H1 (cell line): ENCODE measurements around the gene LTB. TPM values are rescaled to one million over a fixed set of nuclear protein-coding genes. Genes with fewer than 3 reads are reported as not detected.

Experiments used
- CTCF ChIA-PET: fragments of 300-600 bp; sonication (Branson Sonifier 250); formaldehyde crosslinking; loops from one replicate; lab custom pipeline; 2021; ENCODE audit not compliant: partially characterized antibody; lab: Charles Lee
- POLR2A ChIA-PET: fragments of 300-600 bp; sonication (Branson Sonifier 250); formaldehyde crosslinking; loops from one replicate; lab custom pipeline; 2021; ENCODE audit warnings: inconsistent platforms; ENCODE audit not compliant: partially characterized antibody; lab: Charles Lee
- DNase-seq, 2 experiments: peaks; one replicate each; pipeline versions ENCODE4 v3.0.0 to v3.0.0-alpha.2; 2010 to 2022; ENCODE audit warnings: low spot score in 2 of 2, low read depth in 1 of 2, mixed read lengths in 1 of 2
- FAIRE-seq: peaks from 2 replicates; lab custom pipeline; 2011; peaks lifted over from hg19 to GRCh38; lab: Jason Lieb, UNC
- H2AFZ ChIP-seq: 2 replicates; pipeline ENCODE4 v1.8.1; 2012; ENCODE audit warnings: low read length, inconsistent platforms
- H2AK5ac ChIP-seq: 2 replicates; pipeline ENCODE4 v1.6.1; 2013; ENCODE audit warnings: low read depth, low read length
- H2BK120ac ChIP-seq: replicated peaks from 2 replicates; pipeline ENCODE3; 2013; ENCODE audit warnings: low read depth, low read length, inconsistent platforms
- H2BK12ac ChIP-seq: 2 replicates; pipeline ENCODE4 v1.6.1; 2013; ENCODE audit warnings: low read depth, low read length
- H2BK15ac ChIP-seq: 2 replicates; pipeline ENCODE4 v1.6.1; 2013; ENCODE audit warnings: low read length
- H2BK20ac ChIP-seq: 2 replicates; pipeline ENCODE4 v1.6.1; 2013; ENCODE audit warnings: low read length
- H2BK5ac ChIP-seq: 2 replicates; pipeline ENCODE4 v1.6.1; 2013; ENCODE audit warnings: low read depth, low read length
- H3K14ac ChIP-seq: 2 replicates; pipeline ENCODE4 v1.6.1; 2013; ENCODE audit warnings: inconsistent platforms; ENCODE audit not compliant: insufficient read length
- H3K18ac ChIP-seq: 2 replicates; pipeline ENCODE4 v1.6.1; 2013; ENCODE audit warnings: low read length; ENCODE audit errors: extremely low read depth
- H3K23ac ChIP-seq: 2 replicates; pipeline ENCODE4 v1.6.1; 2013; ENCODE audit warnings: inconsistent platforms; ENCODE audit not compliant: insufficient read length
- H3K23me2 ChIP-seq: 2 replicates; pipeline ENCODE4 v1.6.1; 2013; ENCODE audit warnings: low read depth, low read length
- H3K27ac ChIP-seq: 2 replicates; pipeline ENCODE4 v1.6.1; 2011; ENCODE audit warnings: low read depth, low read length, inconsistent platforms
- H3K27me3 ChIP-seq, 4 experiments: replicated peaks in 1 of 4; 1 replicate in 1 of 4; 2 replicates in 3 of 4; pipeline versions ENCODE4 v1.6.1 to v1.8.1; 2011 to 2013; ENCODE audit warnings: low read length in 3 of 4, mild to moderate bottlenecking in 3 of 4, inconsistent platforms in 2 of 4, mixed read lengths in 2 of 4, moderate library complexity in 1 of 4; ENCODE audit not compliant: control insufficient read depth in 3 of 4, insufficient read depth in 3 of 4; ENCODE audit errors: extremely low read depth in 1 of 4
- H3K36me3 ChIP-seq, 4 experiments: 2 replicates each; pipeline versions ENCODE4 v1.6.1 to v1.8.1; 2011 to 2013; ENCODE audit warnings: mild to moderate bottlenecking in 4 of 4, low read length in 3 of 4, moderate library complexity in 2 of 4, control low read depth in 1 of 4, inconsistent platforms in 1 of 4; ENCODE audit not compliant: insufficient read depth in 4 of 4, control insufficient read depth in 2 of 4
- H3K4ac ChIP-seq: replicated peaks from 2 replicates; pipeline ENCODE3; 2013; ENCODE audit warnings: low read length, low read depth, mixed read lengths, inconsistent platforms; ENCODE audit not compliant: insufficient read length
- H3K4me1 ChIP-seq, 4 experiments: replicated peaks in 1 of 4; 1 replicate in 1 of 4; 2 replicates in 3 of 4; pipeline versions ENCODE4 v1.6.1 to v1.8.1; 2011 to 2013; ENCODE audit warnings: low read length in 3 of 4, inconsistent platforms in 2 of 4, mixed read lengths in 1 of 4; ENCODE audit not compliant: insufficient read depth in 4 of 4, control insufficient read depth in 3 of 4
- H3K4me2 ChIP-seq, 2 experiments: 2 replicates each; pipeline versions ENCODE4 v1.6.1 to v1.8.1; 2011 to 2013; ENCODE audit warnings: low read depth in 2 of 2, low read length in 2 of 2, control low read depth in 1 of 2, inconsistent platforms in 1 of 2, mild to moderate bottlenecking in 1 of 2; ENCODE audit not compliant: insufficient read depth in 1 of 2
- H3K4me3 ChIP-seq, 4 experiments: fragments of 200-600, 300-600 bp in 1 of 4; sonication (generic), shearing (Covaris generic), sonication (Bioruptor Twin) in 1 of 4; 2 replicates each; pipeline versions ENCODE4 v1.5.1 to v1.8.1; 2011 to 2016; ENCODE audit warnings: low read length in 4 of 4, low read depth in 3 of 4, control low read depth in 2 of 4, inconsistent platforms in 2 of 4, mild to moderate bottlenecking in 2 of 4, mixed read lengths in 1 of 4, moderate library complexity in 1 of 4; ENCODE audit not compliant: insufficient read depth in 2 of 4; ENCODE audit errors: extremely low read depth in 1 of 4
- H3K56ac ChIP-seq: replicated peaks from 2 replicates; pipeline ENCODE3; 2013; ENCODE audit warnings: low read depth, mild to moderate bottlenecking, mixed read lengths, low read length, inconsistent platforms; ENCODE audit not compliant: insufficient read length
- H3K79me1 ChIP-seq: 2 replicates; pipeline ENCODE4 v1.6.1; 2013; ENCODE audit warnings: low read depth, low read length, control low read depth
- H3K79me2 ChIP-seq, 2 experiments: 2 replicates each; pipeline versions ENCODE4 v1.6.1 to v1.8.1; 2012 to 2013; ENCODE audit warnings: low read length in 2 of 2, mild to moderate bottlenecking in 2 of 2, inconsistent platforms in 1 of 2; ENCODE audit not compliant: insufficient read depth in 2 of 2, control insufficient read depth in 1 of 2
- H3K9ac ChIP-seq, 4 experiments: replicated peaks in 1 of 4; 1 replicate in 1 of 4; 2 replicates in 3 of 4; pipeline versions ENCODE4 v1.6.1 to v1.8.1; 2011 to 2013; ENCODE audit warnings: low read depth in 3 of 4, low read length in 3 of 4, control low read depth in 2 of 4, mild to moderate bottlenecking in 2 of 4, moderate library complexity in 2 of 4, inconsistent platforms in 1 of 4; ENCODE audit errors: extremely low read depth in 1 of 4
- H3K9me3 ChIP-seq, 2 experiments: 2 replicates each; pipeline versions ENCODE4 v1.6.1 to v1.8.1; 2012 to 2013; ENCODE audit warnings: mild to moderate bottlenecking in 2 of 2, moderate library complexity in 2 of 2, control low read depth in 1 of 2, inconsistent platforms in 1 of 2, low read depth in 1 of 2, low read length in 1 of 2, mixed read lengths in 1 of 2; ENCODE audit not compliant: insufficient read depth in 2 of 2
- H4K20me1 ChIP-seq, 2 experiments: replicated peaks in 1 of 2; 2 replicates each; pipeline versions ENCODE3 to v1.8.1; 2011 to 2013; ENCODE audit warnings: inconsistent platforms in 2 of 2, low read length in 2 of 2, mild to moderate bottlenecking in 1 of 2; ENCODE audit not compliant: insufficient read depth in 2 of 2, control insufficient read depth in 1 of 2
- H4K5ac ChIP-seq: 2 replicates; pipeline ENCODE4 v1.6.1; 2013; ENCODE audit warnings: low read length, low read depth, mixed read lengths, inconsistent platforms; ENCODE audit not compliant: insufficient read length
- H4K8ac ChIP-seq: 2 replicates; pipeline ENCODE4 v1.8.0; 2013; ENCODE audit warnings: mild to moderate bottlenecking, moderate library complexity, low read length, inconsistent platforms; ENCODE audit not compliant: insufficient read depth; ENCODE audit errors: extremely low read depth
- H4K91ac ChIP-seq: replicated peaks from 2 replicates; pipeline ENCODE3; 2013; ENCODE audit warnings: low read length, mixed read lengths, inconsistent platforms; ENCODE audit not compliant: insufficient read length
- EGR1 ChIP-seq: IDR thresholded peaks from 2 replicates; pipeline ENCODE4 v1.6.1; 2011; ENCODE audit warnings: low read depth, low read length, borderline replicate concordance
- FOSL1 ChIP-seq: IDR thresholded peaks from 2 replicates; pipeline ENCODE4 v1.6.1; 2011; ENCODE audit warnings: mild to moderate bottlenecking, low read depth, low read length, moderate library complexity; ENCODE audit not compliant: insufficient read depth
- PHF8 ChIP-seq: fragments of 200-600 bp; sonication (generic); conservative IDR thresholded peaks from 2 replicates; pipeline ENCODE4 v1.7.1; 2012; ENCODE audit warnings: low read depth, mild to moderate bottlenecking, inconsistent platforms, low read length, moderate library complexity
- RAD21 ChIP-seq, 2 experiments: IDR thresholded peaks in 1 of 2; conservative IDR thresholded peaks in 1 of 2; 2 replicates each; pipeline ENCODE4 v1.6.1; 2011; ENCODE audit warnings: low read depth in 2 of 2, low read length in 2 of 2, improper control_type of control experiment in 1 of 2, inconsistent platforms in 1 of 2, mild to moderate bottlenecking in 1 of 2, moderate library complexity in 1 of 2
- RBBP5 ChIP-seq: IDR thresholded peaks from 2 replicates; pipeline ENCODE4 v1.7.1; 2012; ENCODE audit warnings: low read depth, mild to moderate bottlenecking, inconsistent platforms, low read length, moderate library complexity, borderline replicate concordance
- SIRT6 ChIP-seq: IDR thresholded peaks from one replicate; pipeline ENCODE4 v1.7.1; 2012; ENCODE audit warnings: low read length, inconsistent platforms
- SRF ChIP-seq: IDR thresholded peaks from 2 replicates; pipeline ENCODE4 v1.6.1; 2011; ENCODE audit warnings: mild to moderate bottlenecking, low read depth, low read length, moderate library complexity
- TEAD4 ChIP-seq: IDR thresholded peaks from 2 replicates; pipeline ENCODE4 v1.6.1; 2012; ENCODE audit warnings: low read depth, low read length, inconsistent platforms, mixed read lengths
- WGBS, 2 experiments: shearing (Covaris generic) in 1 of 2; methylation state at CpG; one replicate each; pipeline versions ENCODE4 v1.1.6 to v1.1.7; 2013 to 2015; ENCODE audit warnings: low lambda C conversion rate in 2 of 2, mixed read lengths in 2 of 2, inconsistent platforms in 1 of 2, low coverage in 1 of 2, missing lambda C conversion rate in 1 of 2; ENCODE audit not compliant: insufficient replicate concordance in 2 of 2, insufficient coverage in 1 of 2, insufficient read length in 1 of 2; ENCODE audit errors: extremely low coverage in 1 of 2, missing lambda C conversion rate in 1 of 2; 5-methylcytosine and 5-hydroxymethylcytosine counted together
- polyA plus RNA-seq, 7 experiments: library from polyadenylated mRNA; depleted of rRNA in 3 of 7; stranded (reverse) in 5 of 7; unstranded in 2 of 7; fragments of >200 nt in 5 of 7; fragments of 200-250 nt in 2 of 7; gene quantifications; 1 replicate in 5 of 7; 2 replicates in 1 of 7; 4 replicates in 1 of 7; pipeline versions ENCODE4 v1.2.1 to v1.2.3, GENCODE V29; 2011 to 2013; ENCODE audit warnings: missing spikeins in 2 of 7, mixed read lengths in 2 of 7
- total RNA-seq: library from RNA; stranded (reverse); fragmentation: NEBNext Ultra II Directional; extraction: Animal tissue kit (Norgen Biotek cat#: 25700); gene quantifications from 2 replicates; pipeline ENCODE4 v1.2.1, GENCODE V29; 2021
- TF ChIP-seq, protein P1 (sequence below): IDR thresholded peaks from 2 replicates; pipeline ENCODE4 v1.6.1; 2012; ENCODE audit warnings: low read length, inconsistent platforms

LTB gene
- total and polyA plus RNA-seq, 2 of the 8 experiments (the other 6 are each of a cell fraction or from before 2014, with no cell fraction given): 0.43 to 0.47 TPM

- H2BK120ac ChIP-seq: no peak overlapping the region
- no peak overlapping the region for H3K9ac ChIP-seq
- no peak overlapping the region for H3K27ac ChIP-seq
- H4K8ac ChIP-seq: no peak overlapping the region
- no peak overlapping the region for H3K4ac ChIP-seq
- no peaks in the 10 kb centered on the region for H3K36me3 ChIP-seq
- FAIRE-seq (no peak), DNase-seq (peak in 1 of 2 experiments; percentile 61)
- H4K20me1 ChIP-seq: no peaks in the 10 kb centered on the region
- no peak overlapping the region for H3K4me2 ChIP-seq
- H3K18ac ChIP-seq: 0 out of 2 replicates have a peak overlapping the region, but pooled peaks have one; percentile 13
- H3K27me3 ChIP-seq: peaks cover 0 to 8% (median 7%) of the 10 kb centered on the region in 4 experiments; a peak in 5 of 7 replicates
- H3K56ac ChIP-seq: no peak overlapping the region
- H3K23ac ChIP-seq: no peak overlapping the region
- no peak overlapping the region for H3K4me3 ChIP-seq
- no peak overlapping the region for H4K5ac ChIP-seq
- H2AFZ ChIP-seq: no peak overlapping the region
- 91% methylated on average over 12 of the region's 12 CpGs; no CpG with 5 or more reads in 1 of the 2 experiments for WGBS, 2 experiments
- no peak overlapping the region for H4K91ac ChIP-seq
- no peak overlapping the region for H2BK12ac ChIP-seq
- no peak overlapping the region for H2BK15ac ChIP-seq
- ChIA-PET POLR2A (interaction anchor here (0.6 to 12.2 kb wide), 7 partner anchors 11 to 61 kb away, joined by 3 to 110 read pairs (median 5); partner anchors contain the start of genes ATP6V1G2, DDX39B and NFKBIL1), CTCF (interaction anchor here (0.6 to 19.2 kb wide), 6 partner anchors 9 to 344 kb away, joined by 3 to 640 read pairs (median 34); partner anchors contain the start of genes ATP6V1G2, LST1, LTB and NCR3)
- H3K79me1 ChIP-seq: no peaks in the 10 kb centered on the region
- no peak overlapping the region for H3K14ac ChIP-seq
- H2AK5ac ChIP-seq: peak overlapping the region; percentile 98; the same call in 1 of the 2 replicates
- H2BK5ac ChIP-seq: no peak overlapping the region
- H3K9me3 ChIP-seq: no peaks in the 10 kb centered on the region
- peaks cover 9% of the 10 kb centered on the region; the same call in 1 of the 2 replicates for H3K23me2 ChIP-seq
- H3K79me2 ChIP-seq: no peaks in the 10 kb centered on the region
- H3K4me1 ChIP-seq: peaks cover 0 to 6% (median 6%) of the 10 kb centered on the region in 4 experiments; a peak in 6 of 7 replicates
- H2BK20ac ChIP-seq: no peak overlapping the region
- TF ChIP-seq RAD21 (IDR thresholded peaks at IDR 0.05 in 1 of 2, conservative IDR thresholded peaks at IDR 0.05 in 1 of 2; ENCODE audit: low read depth in 2 of 2, low read length in 2 of 2) (no peak), SRF (no peak), RBBP5 (no peak), FOSL1 (no peak), SIRT6 (no peak), TEAD4 (no peak), EGR1 (no peak), PHF8 (no peak)
- TF ChIP-seq, protein P1, sequence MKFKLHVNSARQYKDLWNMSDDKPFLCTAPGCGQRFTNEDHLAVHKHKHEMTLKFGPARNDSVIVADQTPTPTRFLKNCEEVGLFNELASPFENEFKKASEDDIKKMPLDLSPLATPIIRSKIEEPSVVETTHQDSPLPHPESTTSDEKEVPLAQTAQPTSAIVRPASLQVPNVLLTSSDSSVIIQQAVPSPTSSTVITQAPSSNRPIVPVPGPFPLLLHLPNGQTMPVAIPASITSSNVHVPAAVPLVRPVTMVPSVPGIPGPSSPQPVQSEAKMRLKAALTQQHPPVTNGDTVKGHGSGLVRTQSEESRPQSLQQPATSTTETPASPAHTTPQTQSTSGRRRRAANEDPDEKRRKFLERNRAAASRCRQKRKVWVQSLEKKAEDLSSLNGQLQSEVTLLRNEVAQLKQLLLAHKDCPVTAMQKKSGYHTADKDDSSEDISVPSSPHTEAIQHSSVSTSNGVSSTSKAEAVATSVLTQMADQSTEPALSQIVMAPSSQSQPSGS: no peak
Observed at GRCh38 chr6:31578184-31579118, 3.8 kb downstream of the LTB start.
